Measurements from ENCODE around the gene ADGRD2. TPM values are rescaled to one million over a fixed set of nuclear protein-coding genes. Genes with fewer than 3 reads are reported as not detected.

Gene ADGRD2
- total RNA-seq, 2 donors from 2014 or later: not detected

DNA sequence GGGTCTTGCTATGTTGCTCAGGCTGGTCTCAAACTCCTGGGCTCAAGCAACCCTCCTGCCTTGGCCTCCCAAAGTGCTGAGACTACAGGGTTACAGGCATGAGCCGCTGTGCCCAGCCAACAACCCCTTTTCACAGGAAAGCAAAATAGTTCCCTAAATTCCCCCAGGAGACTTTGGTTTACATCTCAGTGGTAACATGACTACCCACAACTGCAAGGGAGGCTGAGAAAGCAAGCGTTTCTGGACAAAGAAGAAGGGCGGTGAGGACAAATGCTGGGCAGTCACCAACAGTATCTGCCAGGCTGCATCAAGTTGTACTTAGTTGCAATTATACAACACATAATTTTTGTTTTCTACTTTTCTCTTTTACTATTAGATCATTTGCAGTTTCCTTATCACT is 7.4 kb upstream of the ADGRD2 start:
- no peak for DNase-seq
- no peak overlapping the region for H3K27ac ChIP-seq
- H3K9ac ChIP-seq (ENCODE audit: low read depth in 2 of 2, low read length in 2 of 2): no peak overlapping the region
- H3K36me3 ChIP-seq: no peaks in the 10 kb centered on the region
- intact Hi-C loops (cut with DNase I): no loop called here
- no peaks in the 10 kb centered on the region for H3K27me3 ChIP-seq
- H3K4me3 ChIP-seq: no peak overlapping the region
- TF ChIP-seq, protein P1, sequence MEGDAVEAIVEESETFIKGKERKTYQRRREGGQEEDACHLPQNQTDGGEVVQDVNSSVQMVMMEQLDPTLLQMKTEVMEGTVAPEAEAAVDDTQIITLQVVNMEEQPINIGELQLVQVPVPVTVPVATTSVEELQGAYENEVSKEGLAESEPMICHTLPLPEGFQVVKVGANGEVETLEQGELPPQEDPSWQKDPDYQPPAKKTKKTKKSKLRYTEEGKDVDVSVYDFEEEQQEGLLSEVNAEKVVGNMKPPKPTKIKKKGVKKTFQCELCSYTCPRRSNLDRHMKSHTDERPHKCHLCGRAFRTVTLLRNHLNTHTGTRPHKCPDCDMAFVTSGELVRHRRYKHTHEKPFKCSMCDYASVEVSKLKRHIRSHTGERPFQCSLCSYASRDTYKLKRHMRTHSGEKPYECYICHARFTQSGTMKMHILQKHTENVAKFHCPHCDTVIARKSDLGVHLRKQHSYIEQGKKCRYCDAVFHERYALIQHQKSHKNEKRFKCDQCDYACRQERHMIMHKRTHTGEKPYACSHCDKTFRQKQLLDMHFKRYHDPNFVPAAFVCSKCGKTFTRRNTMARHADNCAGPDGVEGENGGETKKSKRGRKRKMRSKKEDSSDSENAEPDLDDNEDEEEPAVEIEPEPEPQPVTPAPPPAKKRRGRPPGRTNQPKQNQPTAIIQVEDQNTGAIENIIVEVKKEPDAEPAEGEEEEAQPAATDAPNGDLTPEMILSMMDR (IDR thresholded peaks at IDR 0.05): no peak
- no peaks in the 10 kb centered on the region for H3K9me3 ChIP-seq
- H3K4me1 ChIP-seq: no peaks in the 10 kb centered on the region

DNA sequence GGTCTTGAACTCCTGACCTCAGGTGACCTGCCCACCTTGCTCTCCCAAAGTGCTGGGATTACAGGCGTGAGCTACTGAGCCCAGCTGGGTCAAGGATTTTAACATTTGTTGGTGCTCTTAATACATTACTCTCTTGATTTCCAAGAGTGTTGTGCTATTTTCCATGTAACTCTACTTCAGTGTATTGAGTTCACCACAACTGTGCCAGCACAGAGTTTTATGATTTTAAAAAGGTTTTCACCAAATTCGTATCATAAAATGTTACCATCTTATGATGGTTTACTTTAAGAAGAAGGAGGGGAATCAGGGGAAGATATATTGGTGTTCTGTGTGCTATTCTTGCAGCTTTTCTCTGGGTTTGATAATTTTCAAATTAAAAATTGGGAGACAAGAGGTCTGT is 6.6 kb upstream of the ADGRD2 start:
- TF ChIP-seq, protein P1 (IDR thresholded peaks at IDR 0.05): no peak
- no peaks in the 10 kb centered on the region for H3K4me1 ChIP-seq
- no peaks in the 10 kb centered on the region for H3K27me3 ChIP-seq
- no peaks in the 10 kb centered on the region for H3K9me3 ChIP-seq
- no peak overlapping the region for H3K9ac ChIP-seq (ENCODE audit: low read depth in 2 of 2, low read length in 2 of 2)
- H3K4me3 ChIP-seq: no peak overlapping the region
- intact Hi-C loops (cut with DNase I): no loop called here
- no peak for DNase-seq
- H3K36me3 ChIP-seq: no peaks in the 10 kb centered on the region
- H3K27ac ChIP-seq: no peak overlapping the region

DNA sequence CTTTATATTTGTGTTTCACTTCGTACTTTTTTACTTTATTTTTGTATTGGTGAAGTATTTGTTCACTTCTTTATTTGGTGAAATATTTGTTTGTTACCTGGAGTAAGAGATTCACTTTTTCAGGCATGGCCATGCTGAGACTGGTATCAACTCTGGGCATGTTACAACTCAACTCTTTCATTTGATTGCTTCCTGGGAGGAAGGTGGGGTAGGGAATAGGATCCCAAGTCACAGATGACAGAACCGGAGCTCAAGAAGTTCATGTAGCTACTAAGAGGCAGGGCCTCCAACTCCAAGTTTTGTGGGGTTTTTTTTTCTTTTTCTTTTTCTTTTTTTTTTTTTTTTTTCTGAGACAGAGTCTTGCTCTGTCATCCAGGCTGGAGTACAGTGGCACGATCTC is 6.1 kb upstream of the ADGRD2 start:
- Histone ChIP-seq H3K4me3 (no peak overlapping the region), H3K9me3 (no peaks in the 10 kb centered on the region), H3K36me3 (no peaks in the 10 kb centered on the region), H3K9ac (ENCODE audit: low read depth in 2 of 2, low read length in 2 of 2) (no peak overlapping the region), H3K27ac (no peak overlapping the region), H3K27me3 (no peaks in the 10 kb centered on the region), H3K4me1 (no peaks in the 10 kb centered on the region)
- intact Hi-C loops (cut with DNase I): no loop called here
- TF ChIP-seq, protein P1 (IDR thresholded peaks at IDR 0.05): no peak
- no peak for DNase-seq

DNA sequence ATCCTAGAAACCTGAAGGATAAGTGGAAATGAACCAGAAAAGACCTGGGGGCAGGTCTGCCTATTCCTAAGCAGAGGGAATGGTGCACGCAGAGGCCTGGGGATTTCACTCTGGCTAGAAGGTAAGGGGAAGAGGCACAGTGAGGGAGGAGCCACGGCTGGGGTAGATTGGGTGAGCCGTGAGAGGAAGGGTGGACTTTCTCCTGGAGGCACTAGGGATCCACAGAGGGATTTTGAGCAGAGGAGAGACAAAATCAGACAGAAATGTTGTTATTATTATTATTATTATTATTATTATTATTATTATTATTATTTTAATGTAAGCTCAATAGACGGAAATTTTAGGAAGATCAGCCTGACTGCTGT is 3.0 kb upstream of the ADGRD2 start:
- DNase-seq: no peak
- TF ChIP-seq, protein P1 (IDR thresholded peaks at IDR 0.05): no peak
- H3K9ac ChIP-seq (ENCODE audit: low read depth in 2 of 2, low read length in 2 of 2): peak overlapping the region in 1 of 2 donors; percentile 24
- H3K4me1 ChIP-seq: no peaks in the 10 kb centered on the region
- no peak overlapping the region for H3K4me3 ChIP-seq
- H3K27ac ChIP-seq: no peak overlapping the region
- intact Hi-C loops (cut with DNase I): no loop called here
- H3K36me3 ChIP-seq: no peaks in the 10 kb centered on the region
- peaks cover 23% of the 10 kb centered on the region for H3K27me3 ChIP-seq
- no peaks in the 10 kb centered on the region for H3K9me3 ChIP-seq

DNA sequence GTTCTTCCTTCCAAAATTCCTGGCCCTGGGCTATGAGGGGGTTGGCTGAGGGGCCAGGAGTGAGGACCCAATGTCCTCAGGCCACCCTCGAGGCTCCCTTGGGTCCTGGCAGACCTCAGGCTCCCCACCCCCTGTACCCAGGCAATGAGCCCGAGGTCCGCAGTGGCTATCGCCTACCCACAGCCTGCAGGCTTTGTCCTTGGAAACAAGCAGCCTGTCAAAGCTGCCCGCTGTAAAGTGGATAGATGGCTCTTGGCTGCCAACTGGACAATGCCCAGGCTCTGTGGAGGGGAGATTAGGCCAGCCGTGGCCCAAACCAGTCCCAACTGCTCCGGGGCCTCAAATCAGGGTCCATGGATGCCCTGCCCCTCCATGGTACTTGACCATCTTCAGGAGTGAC is 2.2 kb upstream of the ADGRD2 start:
- TF ChIP-seq, protein P1 (IDR thresholded peaks at IDR 0.05): no peak
- Histone ChIP-seq H3K4me1 (no peaks in the 10 kb centered on the region), H3K9ac (ENCODE audit: low read depth in 2 of 2, low read length in 2 of 2) (no peak overlapping the region), H3K27ac (no peak overlapping the region), H3K27me3 (peaks cover 28% of the 10 kb centered on the region), H3K4me3 (no peak overlapping the region), H3K36me3 (no peaks in the 10 kb centered on the region), H3K9me3 (no peaks in the 10 kb centered on the region)
- no peak for DNase-seq
- intact Hi-C loops (cut with DNase I): no loop called here

Measured in colonic mucosa (tissue), 4 donors.